Measurements from ENCODE around the gene TBC1D21. TPM values are rescaled to one million over a fixed set of nuclear protein-coding genes. Genes with fewer than 3 reads are reported as not detected.

The TBC1D21 gene
- polyA plus RNA-seq, 3 donors = not detected

DNA sequence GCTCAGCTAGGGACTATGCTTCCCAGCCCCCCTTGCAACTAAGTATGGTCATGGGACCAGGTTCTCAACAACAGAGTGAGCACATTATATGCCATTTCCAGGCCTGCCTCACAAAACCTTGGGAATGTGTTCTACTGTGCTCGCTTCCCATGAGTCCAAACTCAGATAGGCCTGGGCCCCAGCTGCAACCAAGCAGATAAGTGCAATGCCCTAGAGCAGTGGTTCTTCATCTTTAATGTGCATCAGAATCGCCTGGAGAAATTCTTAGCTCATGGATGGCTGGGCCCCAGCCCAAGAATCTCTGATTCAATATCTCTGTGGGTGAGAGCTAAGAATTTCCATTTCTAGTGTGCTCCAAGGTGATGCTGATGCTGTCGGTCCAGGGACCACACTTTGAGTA lies 27.5 kb upstream of the TBC1D21 start:
- H3K4me2 ChIP-seq (replicated peaks; ENCODE audit: extremely low read depth, low read length, poor library complexity, severe bottlenecking) = no peak overlapping the region
- H3K4me3 Mint-ChIP-seq = no peak overlapping the region
- no peak overlapping the region for H3K27ac Mint-ChIP-seq
- H3K9me3 Mint-ChIP-seq = peaks cover 0 to 3% (median 2%) of the 10 kb centered on the region in 7 donors
- intact Hi-C loops (cut with micrococcal nuclease) = no loop called here
- H3K27ac ChIP-seq (ENCODE audit: low read depth in 1 of 2, low read length in 2 of 2) = no peak overlapping the region
- peaks cover 0 to 3% of the 10 kb centered on the region in 2 donors for H3K27me3 ChIP-seq (ENCODE audit: control insufficient read depth in 2 of 2, insufficient read depth in 2 of 2, low read length in 2 of 2)
- no peak overlapping the region for H3K9ac ChIP-seq (ENCODE audit: insufficient read depth, low read length, poor library complexity, severe bottlenecking)
- H3K79me2 ChIP-seq (ENCODE audit: insufficient read depth, low read length) = no peaks in the 10 kb centered on the region
- no peak overlapping the region for H3K4me3 ChIP-seq (replicated peaks in 1 of 3; ENCODE audit: low read depth in 2 of 3, low read length in 3 of 3)
- H3K4me1 Mint-ChIP-seq = no peaks in the 10 kb centered on the region
- no peaks in the 10 kb centered on the region for H3K36me3 Mint-ChIP-seq
- no peaks in the 10 kb centered on the region for H3K4me1 ChIP-seq (ENCODE audit: control insufficient read depth in 1 of 2, insufficient read depth in 2 of 2, low read length in 2 of 2)
- no peaks in the 10 kb centered on the region for H3K36me3 ChIP-seq (replicated peaks in 1 of 2; ENCODE audit: control insufficient read depth in 1 of 2, insufficient read depth in 2 of 2, low read length in 2 of 2)
- H4K20me1 ChIP-seq (ENCODE audit: insufficient read depth, low read length) = no peaks in the 10 kb centered on the region
- TF ChIP-seq, protein P1, sequence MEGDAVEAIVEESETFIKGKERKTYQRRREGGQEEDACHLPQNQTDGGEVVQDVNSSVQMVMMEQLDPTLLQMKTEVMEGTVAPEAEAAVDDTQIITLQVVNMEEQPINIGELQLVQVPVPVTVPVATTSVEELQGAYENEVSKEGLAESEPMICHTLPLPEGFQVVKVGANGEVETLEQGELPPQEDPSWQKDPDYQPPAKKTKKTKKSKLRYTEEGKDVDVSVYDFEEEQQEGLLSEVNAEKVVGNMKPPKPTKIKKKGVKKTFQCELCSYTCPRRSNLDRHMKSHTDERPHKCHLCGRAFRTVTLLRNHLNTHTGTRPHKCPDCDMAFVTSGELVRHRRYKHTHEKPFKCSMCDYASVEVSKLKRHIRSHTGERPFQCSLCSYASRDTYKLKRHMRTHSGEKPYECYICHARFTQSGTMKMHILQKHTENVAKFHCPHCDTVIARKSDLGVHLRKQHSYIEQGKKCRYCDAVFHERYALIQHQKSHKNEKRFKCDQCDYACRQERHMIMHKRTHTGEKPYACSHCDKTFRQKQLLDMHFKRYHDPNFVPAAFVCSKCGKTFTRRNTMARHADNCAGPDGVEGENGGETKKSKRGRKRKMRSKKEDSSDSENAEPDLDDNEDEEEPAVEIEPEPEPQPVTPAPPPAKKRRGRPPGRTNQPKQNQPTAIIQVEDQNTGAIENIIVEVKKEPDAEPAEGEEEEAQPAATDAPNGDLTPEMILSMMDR (IDR thresholded peaks at IDR 0.05) = no peak
- no peak overlapping the region for H2AFZ ChIP-seq (ENCODE audit: insufficient read depth, low read depth, low read length, poor library complexity, severe bottlenecking)
- no peak for DNase-seq
- H3K9me3 ChIP-seq (replicated peaks in 1 of 2; ENCODE audit: control insufficient read depth in 1 of 2, insufficient read depth in 1 of 2, low read length in 2 of 2) = no peaks in the 10 kb centered on the region
- H3K27me3 Mint-ChIP-seq (ENCODE audit: low read depth in 3 of 3) = peaks cover 7 to 16% (median 11%) of the 10 kb centered on the region in 3 donors
- WGBS (ENCODE audit: insufficient coverage) = 88% methylated on average over 3 of the region's 3 CpGs

DNA sequence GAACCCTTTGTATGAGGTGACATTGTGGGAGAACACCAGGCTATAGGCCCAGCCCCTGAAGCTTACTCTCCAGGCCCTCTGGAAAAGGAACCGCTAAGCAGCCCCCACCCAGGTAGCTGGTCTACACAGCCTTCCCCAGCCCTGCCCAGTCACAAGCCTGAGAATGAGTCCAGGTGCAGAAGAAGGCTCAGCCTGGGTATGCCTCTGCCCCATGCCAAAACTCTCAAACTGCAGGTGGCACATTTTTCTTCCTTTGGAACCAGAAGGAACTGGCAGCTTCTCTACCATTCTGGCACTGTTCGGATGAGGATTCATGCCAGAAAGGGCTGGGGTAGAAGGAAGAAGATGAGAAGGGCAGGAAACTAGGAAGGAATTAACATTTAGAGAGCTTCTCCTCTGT lies 23.7 kb upstream of the TBC1D21 start:
- Histone ChIP-seq H4K20me1 (ENCODE audit: insufficient read depth, low read length) (no peaks in the 10 kb centered on the region), H3K4me1 (ENCODE audit: control insufficient read depth in 1 of 2, insufficient read depth in 2 of 2, low read length in 2 of 2) (no peaks in the 10 kb centered on the region), H2AFZ (ENCODE audit: insufficient read depth, low read depth, low read length, poor library complexity, severe bottlenecking) (no peak overlapping the region), H3K9me3 (replicated peaks in 1 of 2; ENCODE audit: control insufficient read depth in 1 of 2, insufficient read depth in 1 of 2, low read length in 2 of 2) (no peaks in the 10 kb centered on the region), H3K27me3 (ENCODE audit: control insufficient read depth in 2 of 2, insufficient read depth in 2 of 2, low read length in 2 of 2) (no peaks in the 10 kb centered on the region), H3K27ac (ENCODE audit: low read depth in 1 of 2, low read length in 2 of 2) (no peak overlapping the region), H3K4me2 (replicated peaks; ENCODE audit: extremely low read depth, low read length, poor library complexity, severe bottlenecking) (no peak overlapping the region), H3K79me2 (ENCODE audit: insufficient read depth, low read length) (no peaks in the 10 kb centered on the region), H3K9ac (ENCODE audit: insufficient read depth, low read length, poor library complexity, severe bottlenecking) (no peak overlapping the region), H3K36me3 (replicated peaks in 1 of 2; ENCODE audit: control insufficient read depth in 1 of 2, insufficient read depth in 2 of 2, low read length in 2 of 2) (no peaks in the 10 kb centered on the region), H3K4me3 (replicated peaks in 1 of 3; ENCODE audit: low read depth in 2 of 3, low read length in 3 of 3) (no peak overlapping the region)
- Mint-ChIP-seq H3K9me3 (no peaks in the 10 kb centered on the region), H3K4me3 (no peak overlapping the region), H3K27ac (no peak overlapping the region), H3K27me3 (ENCODE audit: low read depth in 3 of 3) (peaks cover 4 to 16% (median 7%) of the 10 kb centered on the region in 3 donors), H3K4me1 (no peaks in the 10 kb centered on the region), H3K36me3 (no peaks in the 10 kb centered on the region)
- intact Hi-C loops (cut with micrococcal nuclease) = no loop called here
- no peak for DNase-seq
- 88% methylated on average over 1 of the region's 2 CpGs for WGBS (ENCODE audit: insufficient coverage)
- TF ChIP-seq, protein P1 (IDR thresholded peaks at IDR 0.05) = no peak
